Esophagus (tissue), 2 donors: ENCODE data around the gene RABGGTA. TPM values are rescaled to one million over a fixed set of nuclear protein-coding genes. Genes with fewer than 3 reads are reported as not detected.

ENCODE experiments used
- H3K27ac ChIP-seq, 2 donors: one replicate each; pipeline ENCODE4 v1.5.1; 2013; ENCODE audit warnings: low read depth in 2 of 2, mild to moderate bottlenecking in 2 of 2, inconsistent platforms in 1 of 2, low read length in 1 of 2, moderate library complexity in 1 of 2
- H3K27me3 ChIP-seq, 2 donors: one replicate each; pipeline ENCODE4 v1.6.1; 2013; ENCODE audit warnings: low read length in 2 of 2, control low read depth in 1 of 2, mild to moderate bottlenecking in 1 of 2; ENCODE audit not compliant: insufficient read depth in 2 of 2, control insufficient read depth in 1 of 2
- H3K36me3 ChIP-seq, 2 donors: one replicate each; pipeline ENCODE4 v1.6.1; 2013; ENCODE audit warnings: low read length in 1 of 2; ENCODE audit not compliant: control insufficient read depth in 2 of 2, insufficient read depth in 2 of 2
- H3K4me1 ChIP-seq, 2 donors: one replicate each; pipeline ENCODE4 v1.6.1; 2013; ENCODE audit warnings: low read length in 1 of 2; ENCODE audit not compliant: control insufficient read depth in 2 of 2, insufficient read depth in 2 of 2
- H3K4me3 ChIP-seq, 2 donors: one replicate each; pipeline ENCODE4 v1.5.1; 2013; ENCODE audit warnings: low read length in 2 of 2, mild to moderate bottlenecking in 2 of 2, low read depth in 1 of 2, moderate library complexity in 1 of 2
- H3K9me3 ChIP-seq, 2 donors: one replicate each; pipeline ENCODE4 v1.6.1; 2013; ENCODE audit warnings: mild to moderate bottlenecking in 2 of 2, low read depth in 1 of 2, low read length in 1 of 2, moderate library complexity in 1 of 2; ENCODE audit not compliant: control insufficient read depth in 2 of 2, insufficient read depth in 1 of 2
- WGBS, 2 donors: extraction: QIAGEN DNeasy Blood & Tissue Kit; methylation state at CpG; one replicate each; pipeline ENCODE4 v1.1.7; 2013; 5-methylcytosine and 5-hydroxymethylcytosine counted together
- polyA plus RNA-seq, 2 donors: library from polyadenylated mRNA; stranded (reverse); fragments of 200-250 nt; gene quantifications; one replicate each; pipeline ENCODE4 v1.2.3, GENCODE V29; 2013
- donor health status: healthy with polysubstance abuse.
- donor health status: Bipolar disorder and iron deficiency.

Gene RABGGTA
- polyA plus RNA-seq, 2 donors, result 117 to 135 TPM

DNA sequence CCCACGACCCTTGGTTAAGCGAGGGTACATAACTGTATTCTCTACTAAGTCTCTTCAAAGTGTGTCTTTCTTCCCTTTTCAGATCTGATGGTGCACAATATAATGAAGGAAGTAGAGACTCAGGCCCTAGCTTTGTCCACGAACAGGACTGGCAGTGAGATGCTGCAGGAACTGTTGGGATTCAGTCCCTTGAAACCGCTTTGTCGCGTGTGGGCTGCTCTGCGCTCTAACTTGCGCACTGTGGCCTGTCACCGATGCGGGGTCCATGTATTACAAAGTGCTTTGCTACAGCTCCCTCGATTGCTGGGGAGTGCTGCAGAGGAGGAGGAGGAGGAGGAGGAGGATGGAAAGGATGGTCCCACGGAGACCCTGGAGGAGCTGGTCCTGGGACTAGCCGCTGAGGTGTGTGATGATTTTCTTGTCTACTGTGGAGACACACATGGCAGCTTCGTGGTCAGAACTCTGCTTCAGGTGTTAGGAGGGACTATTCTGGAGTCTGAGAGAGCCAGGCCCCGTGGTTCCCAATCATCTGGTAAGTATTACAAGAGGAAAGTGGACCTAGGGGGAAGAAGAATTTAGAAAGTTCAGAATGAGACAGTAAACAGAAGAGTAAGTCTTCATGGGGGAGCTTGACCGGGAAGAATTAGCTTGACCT lies 29.1 kb upstream of the RABGGTA start:
- 27 to 30% methylated on average over 16 of the region's 16 CpGs for WGBS, 2 donors
- peaks cover 14 to 42% of the 10 kb centered on the region in 2 donors for H3K36me3 ChIP-seq
- H3K4me1 ChIP-seq, result peaks cover 4 to 10% of the 10 kb centered on the region in 2 donors
- peak overlapping the region; percentile 89 to 98 for H3K27ac ChIP-seq
- no peaks in the 10 kb centered on the region for H3K27me3 ChIP-seq
- H3K4me3 ChIP-seq, result peak overlapping the region; percentile 88 to 89
- no peaks in the 10 kb centered on the region for H3K9me3 ChIP-seq

DNA sequence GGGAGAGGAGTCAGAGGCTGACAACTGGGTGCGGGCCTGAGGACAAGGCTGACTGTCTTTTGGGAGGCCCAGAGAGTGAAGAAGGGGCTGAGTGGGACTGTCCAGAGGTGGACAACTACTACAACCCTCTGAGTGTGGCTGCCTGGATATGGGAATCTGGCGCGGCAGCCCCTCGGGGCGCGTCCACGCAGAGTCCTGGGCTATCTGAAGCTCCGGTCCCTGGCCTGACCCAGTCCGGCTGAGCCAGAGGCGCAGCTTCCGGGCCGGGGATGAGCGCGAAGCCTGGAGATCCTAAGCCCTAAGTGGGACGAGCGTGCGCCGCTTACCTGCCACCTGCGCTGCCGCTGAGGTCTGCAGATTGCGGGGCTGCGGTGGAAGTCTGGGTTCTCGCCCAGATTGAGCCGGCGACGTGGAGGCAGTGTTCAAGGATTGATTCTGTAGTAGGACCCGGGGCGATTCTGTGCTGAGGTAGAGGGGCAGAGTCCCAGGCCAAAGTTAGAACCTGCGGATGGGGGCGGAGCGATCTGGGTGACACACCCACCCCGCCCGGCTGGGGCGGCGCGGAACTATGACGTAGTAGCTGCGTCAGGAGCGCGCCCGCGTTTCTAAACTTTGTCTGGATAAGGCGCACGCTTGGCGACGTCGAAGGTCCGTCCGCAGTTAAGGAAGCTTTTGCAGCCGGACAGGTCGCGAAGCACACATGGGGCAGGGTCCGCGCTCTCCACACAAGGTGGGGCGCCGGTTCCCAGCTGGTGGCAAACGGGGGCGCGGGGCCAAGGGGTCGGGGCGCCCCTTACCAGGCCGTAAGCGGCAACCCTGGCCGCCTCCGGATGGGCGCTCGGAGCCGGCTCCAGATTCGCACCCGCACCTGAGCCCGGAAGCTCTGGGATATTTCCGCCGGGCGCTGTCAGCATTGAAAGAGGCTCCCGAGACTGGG lies 28.1 kb upstream of the RABGGTA start, which contains the start of the genes DHRS1 and NOP9:
DHRS1 (minus strand) TSS at position 526 of the 937 bp plus-strand sequence. CDS start 674 bp downstream, outside the sequence.
NOP9 (plus strand) TSS at position 596 of the 937 bp plus-strand sequence; CDS start at position 701, 105 bp downstream.
- peaks cover 4 to 10% of the 10 kb centered on the region in 2 donors for H3K4me1 ChIP-seq
- peaks cover 12 to 36% of the 10 kb centered on the region in 2 donors for H3K36me3 ChIP-seq
- H3K9me3 ChIP-seq, result no peaks in the 10 kb centered on the region

DNA sequence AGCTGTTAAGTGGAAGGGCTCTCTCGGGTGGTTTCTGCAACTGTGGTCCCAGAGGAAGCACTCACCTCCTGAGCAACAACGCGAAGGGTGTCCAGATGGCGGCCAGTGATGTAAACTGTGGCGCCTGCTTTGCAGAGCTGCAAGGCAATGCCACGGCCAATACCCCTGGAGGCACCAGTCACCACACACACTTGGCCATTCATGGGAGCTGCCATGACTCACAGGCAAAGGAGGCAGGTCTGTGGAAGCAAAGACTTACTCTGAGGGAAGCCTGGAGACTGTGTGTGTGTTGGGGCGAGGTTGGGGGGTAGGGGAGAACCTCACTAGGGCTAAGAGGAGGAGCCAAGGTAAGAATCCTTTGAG lies 27.5 kb upstream of the RABGGTA start:
- 38 to 40% methylated on average over 7 of the region's 7 CpGs for WGBS, 2 donors
- Histone ChIP-seq H3K4me1 (peaks cover 4 to 10% of the 10 kb centered on the region in 2 donors), H3K27ac (peak overlapping the region; percentile 97 to 98), H3K36me3 (peaks cover 12 to 30% of the 10 kb centered on the region in 2 donors), H3K9me3 (no peaks in the 10 kb centered on the region), H3K27me3 (no peaks in the 10 kb centered on the region), H3K4me3 (peak overlapping the region; percentile 88 to 89)

More for the DNA sequence above, 28.1 kb upstream of the RABGGTA start, which contains the start of the genes DHRS1 and NOP9:
- WGBS, 2 donors, result 0 to 1% methylated on average over 65 to 75 of the region's 75 CpGs
- H3K4me3 ChIP-seq, result peak within 1 kb of the TSS; percentile 88 to 89
- peak within 1 kb of the TSS; percentile 97 to 98 for H3K27ac ChIP-seq
- H3K27me3 ChIP-seq, result no peaks in the 10 kb centered on the region

DNA sequence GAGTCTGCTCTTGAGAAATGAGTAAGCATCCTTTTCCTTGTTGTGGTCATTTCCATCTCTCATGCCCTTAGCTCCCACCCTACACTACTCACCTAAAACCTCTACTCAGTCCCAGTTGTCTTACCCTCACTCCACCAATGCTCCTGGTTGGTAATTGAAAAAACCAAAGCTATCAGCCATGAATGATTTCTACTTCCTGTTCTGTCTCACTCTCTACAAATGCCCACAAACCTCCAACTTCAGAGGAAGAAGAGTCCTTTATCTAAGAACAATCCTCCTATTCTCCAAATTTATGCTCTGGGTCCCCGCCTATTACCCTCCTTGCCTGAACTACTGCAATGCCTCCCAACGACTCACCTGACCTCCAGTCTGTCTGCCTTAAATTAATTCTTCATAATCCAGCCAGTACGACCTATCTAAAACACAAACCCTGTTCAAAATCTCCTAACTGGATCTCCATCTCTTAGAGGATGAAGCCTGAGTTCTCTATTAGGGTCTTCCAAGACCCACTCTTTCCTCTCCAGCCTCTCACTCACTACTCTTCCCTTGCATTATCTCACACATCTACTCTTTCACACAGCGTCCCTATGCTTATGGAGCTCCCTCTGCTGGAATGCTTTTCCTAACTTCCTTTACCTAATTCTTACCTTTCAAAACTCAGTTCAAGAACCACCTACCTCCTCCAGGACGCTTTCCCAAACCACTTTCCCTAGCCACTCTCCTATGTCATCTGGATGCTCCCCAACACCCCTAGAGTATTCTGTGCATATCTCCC lies 26.0 kb upstream of the RABGGTA start:
- no peaks in the 10 kb centered on the region for H3K27me3 ChIP-seq
- peak overlapping the region in 1 of 2 donors; percentile 6 for H3K4me3 ChIP-seq
- H3K27ac ChIP-seq, result peak overlapping the region; percentile 44 to 74
- H3K36me3 ChIP-seq, result peaks cover 9 to 27% of the 10 kb centered on the region in 2 donors
- WGBS, 2 donors, result 38 to 39% methylated on average over 5 of the region's 5 CpGs
- H3K4me1 ChIP-seq, result peaks cover 4 to 10% of the 10 kb centered on the region in 2 donors
- H3K9me3 ChIP-seq, result no peaks in the 10 kb centered on the region

DNA sequence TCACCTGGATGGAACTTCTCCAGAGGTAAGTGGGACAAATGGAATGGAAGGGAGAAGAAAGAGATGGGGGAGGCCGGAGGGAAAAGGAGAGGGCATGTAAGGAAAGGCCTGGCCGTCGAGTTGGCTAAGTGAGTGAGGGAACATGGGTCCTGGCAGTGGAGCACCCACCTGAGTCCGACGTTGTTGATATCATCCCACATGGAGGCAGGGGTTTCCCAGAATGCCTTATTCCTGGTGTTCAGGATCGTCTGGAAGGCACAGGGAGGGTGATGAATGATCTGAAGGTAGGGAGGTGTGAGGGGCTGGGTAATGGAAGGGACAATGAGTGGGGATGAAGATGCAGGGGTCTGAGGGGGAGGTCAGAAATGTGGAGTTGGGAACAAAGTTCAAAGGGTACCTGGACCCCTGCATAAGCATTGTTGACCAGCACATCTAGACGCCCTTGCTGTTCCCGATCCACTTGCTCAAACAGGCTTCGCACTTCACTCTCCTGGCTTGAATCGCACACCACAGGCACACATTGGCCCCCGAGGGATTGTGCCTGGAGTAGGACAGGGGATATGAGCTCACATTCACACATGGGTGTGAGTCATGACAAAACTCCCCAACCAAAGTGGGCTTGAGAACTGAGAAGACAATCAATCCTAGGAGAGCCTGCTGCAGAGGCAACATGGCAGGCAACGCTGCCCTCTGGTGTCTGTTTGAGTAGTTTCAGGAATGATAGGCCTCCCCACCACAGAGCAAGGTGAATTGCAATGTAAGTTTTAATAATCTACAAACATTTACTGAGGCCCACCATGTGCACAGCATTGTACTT lies 25.2 kb upstream of the RABGGTA start:
- H3K36me3 ChIP-seq, result peaks cover 3 to 28% of the 10 kb centered on the region in 2 donors
- peak overlapping the region; percentile 44 to 74 for H3K27ac ChIP-seq
- H3K4me1 ChIP-seq, result peaks cover 4 to 10% of the 10 kb centered on the region in 2 donors

DNA sequence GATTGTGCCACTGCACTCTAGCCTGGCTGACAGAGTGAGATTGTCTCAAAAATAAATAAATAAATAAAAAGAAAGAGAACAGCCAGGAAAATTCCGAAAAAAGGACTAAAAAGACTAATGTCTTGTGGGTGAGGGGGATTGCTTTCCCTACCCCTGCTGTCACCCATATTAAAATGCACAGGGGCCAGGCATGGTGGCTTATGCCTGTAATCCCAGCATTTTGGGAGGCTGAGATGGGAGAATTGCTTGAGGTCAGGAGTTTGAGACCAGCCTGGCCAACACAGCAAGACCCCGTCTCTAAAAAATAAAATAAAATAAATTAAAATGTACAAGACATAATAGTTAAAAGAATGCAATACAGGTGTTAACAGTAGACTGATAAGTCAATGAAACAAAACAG lies 22.1 kb upstream of the RABGGTA start:
- H3K27me3 ChIP-seq, result no peaks in the 10 kb centered on the region
- no peak overlapping the region for H3K27ac ChIP-seq
- H3K4me1 ChIP-seq, result peaks cover 0 to 2% of the 10 kb centered on the region in 2 donors
- 93 to 96% methylated on average over 2 of the region's 2 CpGs for WGBS, 2 donors
- H3K9me3 ChIP-seq, result no peaks in the 10 kb centered on the region
- no peak overlapping the region for H3K4me3 ChIP-seq
- H3K36me3 ChIP-seq, result peaks cover 15 to 46% of the 10 kb centered on the region in 2 donors

More for the DNA sequence above, 25.2 kb upstream of the RABGGTA start:
- H3K27me3 ChIP-seq, result no peaks in the 10 kb centered on the region
- 53 to 63% methylated on average over 12 of the region's 12 CpGs for WGBS, 2 donors
- no peak overlapping the region for H3K4me3 ChIP-seq
- H3K9me3 ChIP-seq, result no peaks in the 10 kb centered on the region

DNA sequence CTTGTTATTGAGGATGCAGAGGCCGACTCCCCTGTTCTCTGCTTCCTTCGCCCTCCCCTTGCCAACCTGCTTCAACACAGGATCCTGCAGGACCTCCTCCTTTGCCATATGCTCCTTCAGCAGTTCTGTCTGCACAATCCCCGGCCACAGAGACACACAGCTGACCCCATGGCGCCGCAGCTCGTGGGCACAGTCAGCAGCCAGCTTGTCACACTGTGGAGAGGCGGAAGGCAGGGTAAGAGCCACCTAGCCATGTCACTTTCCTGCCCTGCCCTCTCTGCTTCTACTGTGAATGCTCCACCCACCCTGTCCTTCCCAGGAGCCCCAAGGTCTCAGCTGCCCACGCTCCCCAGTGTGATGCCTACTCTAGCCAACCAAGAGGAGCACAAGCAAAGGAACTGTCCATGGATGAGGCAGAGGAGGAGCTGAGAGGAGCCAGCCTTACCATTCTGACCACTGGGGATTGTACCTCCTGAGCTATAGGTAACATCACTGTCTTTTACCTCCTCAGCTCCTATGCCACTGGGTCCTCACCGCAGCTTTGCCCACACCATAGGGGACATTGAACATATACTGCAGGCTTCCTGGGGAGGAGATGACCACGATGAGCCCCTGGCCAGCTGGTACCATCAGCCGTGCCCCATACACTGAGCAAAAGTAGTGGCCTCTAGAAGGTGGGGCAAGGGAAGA lies 20.9 kb upstream of the RABGGTA start:
- H3K27ac ChIP-seq, result no peak overlapping the region
- H3K4me1 ChIP-seq, result peaks cover 0 to 3% of the 10 kb centered on the region in 2 donors
- no peak overlapping the region for H3K4me3 ChIP-seq
- H3K27me3 ChIP-seq, result no peaks in the 10 kb centered on the region
- WGBS, 2 donors, result 94% methylated on average over 11 of the region's 11 CpGs
- H3K9me3 ChIP-seq, result no peaks in the 10 kb centered on the region
- H3K36me3 ChIP-seq, result peaks cover 15 to 47% of the 10 kb centered on the region in 2 donors

DNA sequence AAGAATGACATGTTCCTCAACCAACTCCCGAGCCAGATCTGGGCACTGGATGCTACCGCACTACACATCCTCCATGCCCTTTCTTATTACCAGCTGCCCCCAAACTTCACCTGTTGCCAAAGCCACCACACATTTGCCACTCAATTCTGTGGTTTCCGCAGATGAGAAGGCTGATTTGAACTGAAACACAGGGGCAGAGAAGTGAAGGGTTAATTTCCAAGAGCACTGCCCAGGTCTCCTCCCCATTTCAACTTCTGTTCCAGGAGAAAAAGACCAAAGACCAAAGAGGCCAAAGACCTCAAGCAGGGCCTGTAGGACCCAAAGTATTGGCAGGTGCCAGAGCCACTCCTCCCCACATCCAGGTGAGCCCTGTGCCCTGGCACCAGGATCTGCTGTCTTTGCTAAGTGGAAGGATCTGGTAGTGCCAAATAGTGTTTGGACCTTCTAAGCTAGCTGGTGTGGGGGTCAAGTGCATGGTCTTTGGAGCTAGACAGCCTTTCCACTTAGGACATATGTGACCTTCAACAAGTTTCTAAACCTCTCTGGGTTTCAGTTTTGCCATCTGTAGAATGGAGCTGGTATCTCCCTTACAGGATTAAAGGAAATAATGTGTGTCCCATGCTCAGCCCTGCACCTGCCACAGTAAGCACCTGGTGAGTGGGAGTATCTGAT lies 20.2 kb upstream of the RABGGTA start:
- Histone ChIP-seq H3K36me3 (peaks cover 15 to 46% of the 10 kb centered on the region in 2 donors), H3K9me3 (no peaks in the 10 kb centered on the region), H3K27ac (no peak overlapping the region), H3K27me3 (no peaks in the 10 kb centered on the region), H3K4me1 (peaks cover 0 to 3% of the 10 kb centered on the region in 2 donors), H3K4me3 (no peak overlapping the region)
- 88 to 94% methylated on average over 3 of the region's 3 CpGs for whole genome bisulfite sequencing, 2 donors
